NCI-H2081 treated with DMSO at 0.1 percent for 48 hours (cell line): ENCODE results near the gene TBCK.
A peak's percentile ranks its signal among the peaks of the same experiment; 100 is the strongest.
"Not testable (repeated sequence)": the region's sequence is repeated elsewhere in the genome, so short reads cannot be mapped to it uniquely, and the experiment has no call there.

Source experiments
- DNase-seq: peaks from one replicate; lab custom pipeline; 2025; lab: John Stamatoyannopoulos, UW

TBCK gene

GRCh38 chr4:106315968-106316772 lies at the start of gene TBCK, which contains the start of gene AIMP1:
Gene TBCK, minus strand, starts transcription at chr4:106316209. Its CDS starts 7,249 bp downstream, at chr4:106308960.
Gene AIMP1, plus strand, starts transcription at chr4:106316550. Its CDS starts 8,460 bp downstream, at chr4:106325010.
- DNase-seq = peak; percentile 36

DNA sequence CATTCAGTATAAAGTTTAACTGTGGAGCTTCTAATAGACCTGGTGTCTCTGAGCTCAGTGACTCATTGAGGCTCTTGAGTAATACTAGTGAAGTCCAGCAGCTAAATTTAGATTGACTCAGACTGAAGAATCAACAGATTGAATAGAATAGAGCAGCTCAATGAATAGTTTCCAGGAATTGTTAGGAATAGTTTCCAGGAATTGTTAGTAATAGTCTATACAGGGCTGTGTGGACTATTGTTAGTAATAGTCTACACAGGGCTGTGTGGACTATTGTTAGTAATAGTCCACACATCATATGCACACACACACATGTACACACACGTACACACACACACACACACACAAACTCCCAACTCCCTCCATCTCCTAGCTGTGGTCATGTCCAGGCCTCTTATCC lies 49.6 kb upstream of the TBCK start:
- DNase-seq = no peak

GRCh38 chr4:106364282-106364681 lies 48.3 kb upstream of the TBCK start:
- no peak for DNase-seq

GRCh38 chr4:106362086-106362825 lies 46.2 kb upstream of the TBCK start:
- DNase-seq = no peak

- DNase-seq = no peak
Measured at GRCh38 chr4:106358899-106359298, 42.9 kb upstream of the TBCK start.

DNA sequence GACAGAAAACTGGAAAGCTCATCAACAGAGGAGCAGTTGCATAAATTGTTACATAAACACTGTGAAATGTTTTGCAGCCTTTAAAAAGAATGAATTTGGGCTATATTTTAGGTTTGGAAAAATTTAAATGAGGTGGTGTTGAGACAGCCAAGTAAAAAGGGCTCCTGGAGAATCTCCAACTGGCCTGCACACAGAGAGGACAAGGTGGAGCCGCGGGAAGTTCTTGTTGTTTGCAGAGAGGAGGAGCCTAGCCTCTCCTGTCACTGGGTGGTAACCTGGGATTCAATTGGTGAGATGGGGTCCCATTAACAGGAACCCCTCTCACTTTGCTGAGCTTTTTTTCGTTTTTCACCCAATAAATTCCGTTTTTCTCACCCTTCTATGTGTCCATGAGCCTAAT lies 39.2 kb upstream of the TBCK start:
- DNase-seq = no peak

DNA sequence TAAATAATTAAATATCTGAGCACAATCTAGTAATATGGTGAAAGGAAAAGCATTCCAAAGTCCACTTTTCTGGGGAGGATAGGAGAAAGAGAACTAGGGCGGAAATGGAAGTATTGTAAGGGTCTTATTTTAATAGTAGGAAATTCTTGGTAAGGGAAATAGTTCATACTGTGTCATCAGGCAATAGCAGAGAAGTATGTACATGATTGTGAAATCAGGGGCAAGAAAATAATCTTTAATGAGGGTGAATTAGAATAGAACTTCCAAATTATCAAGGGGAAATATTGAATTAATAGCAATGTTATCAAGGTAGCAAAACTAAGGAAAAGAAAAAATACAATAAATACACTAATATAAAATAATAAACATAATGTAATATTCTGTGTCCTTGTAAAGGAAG lies 37.8 kb upstream of the TBCK start:
- no peak for DNase-seq

DNA sequence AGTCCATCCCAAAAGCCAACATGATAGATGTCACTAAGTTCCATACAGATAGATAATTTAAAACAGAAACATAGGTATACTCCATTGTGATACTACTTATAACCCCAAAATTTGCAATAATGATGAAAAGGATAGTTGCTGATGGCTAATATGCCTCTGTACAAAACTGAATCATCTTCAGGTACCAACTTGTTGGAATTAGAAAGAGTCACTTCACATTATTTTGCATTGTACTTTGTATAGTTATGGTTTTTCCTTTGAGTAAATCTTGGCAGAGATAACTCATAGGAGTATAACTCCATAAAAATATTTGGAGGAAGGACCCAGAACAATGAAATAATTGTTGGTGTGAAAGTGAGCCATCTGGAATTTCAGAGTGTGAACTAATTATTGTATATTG lies 35.0 kb upstream of the TBCK start:
- DNase-seq = no peak

DNA sequence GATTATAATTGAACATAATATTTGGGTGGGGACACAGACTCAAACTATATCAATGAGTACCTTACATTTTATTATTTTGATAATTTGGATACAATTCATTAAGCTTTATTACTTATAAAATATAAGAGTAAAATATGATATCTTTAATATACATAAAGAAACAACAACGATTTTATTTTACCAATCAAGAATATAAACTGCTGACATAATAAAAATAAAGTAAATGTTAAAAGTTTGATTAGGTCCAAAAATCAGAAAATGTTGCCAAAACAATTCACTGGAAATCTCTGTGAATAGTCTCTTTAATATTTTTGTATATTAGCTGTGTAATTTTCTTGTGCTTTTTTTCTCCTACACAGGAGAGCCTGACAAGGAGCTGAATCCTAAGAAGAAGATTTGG lies 31.2 kb upstream of the TBCK start:
- DNase-seq = no peak

- DNase-seq = no peak
Measured at GRCh38 chr4:106344647-106344970, 28.6 kb upstream of the TBCK start.

DNA sequence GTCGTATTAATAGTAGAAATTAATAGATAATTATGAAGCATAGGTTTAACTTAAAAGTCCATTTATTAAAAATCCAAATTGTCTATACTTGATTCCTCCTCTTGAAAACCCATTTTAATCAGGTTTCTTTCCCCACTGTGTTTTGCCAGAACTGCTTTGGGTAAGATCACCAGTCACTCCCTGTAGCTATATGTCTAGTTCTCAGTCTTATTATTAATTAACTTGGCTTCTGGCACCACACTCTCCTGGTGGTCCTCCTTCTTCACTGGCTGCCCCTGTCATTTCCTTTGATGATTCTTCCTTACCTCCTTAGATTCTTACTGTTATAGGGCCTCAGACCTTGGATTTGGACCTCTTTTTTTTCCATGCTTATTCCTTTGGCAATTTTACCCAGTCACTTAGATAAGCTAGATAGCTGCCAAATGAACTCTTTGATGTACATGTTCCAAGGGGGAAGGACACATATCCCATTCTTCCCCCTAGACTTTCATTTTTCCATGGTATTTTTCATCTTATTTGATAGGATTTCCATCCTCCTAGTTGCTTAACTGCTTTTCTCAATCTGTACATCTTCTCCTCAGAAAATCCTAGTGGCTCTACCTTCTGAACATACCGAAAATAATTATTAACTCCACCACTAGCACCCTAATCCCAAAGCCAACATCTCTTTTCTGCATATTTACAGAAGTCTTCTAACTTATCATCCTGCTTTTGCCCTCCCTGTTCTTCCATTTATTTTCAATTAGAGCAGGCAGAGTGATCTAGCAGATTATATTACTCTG lies 28.0 kb upstream of the TBCK start:
- no peak for DNase-seq

DNA sequence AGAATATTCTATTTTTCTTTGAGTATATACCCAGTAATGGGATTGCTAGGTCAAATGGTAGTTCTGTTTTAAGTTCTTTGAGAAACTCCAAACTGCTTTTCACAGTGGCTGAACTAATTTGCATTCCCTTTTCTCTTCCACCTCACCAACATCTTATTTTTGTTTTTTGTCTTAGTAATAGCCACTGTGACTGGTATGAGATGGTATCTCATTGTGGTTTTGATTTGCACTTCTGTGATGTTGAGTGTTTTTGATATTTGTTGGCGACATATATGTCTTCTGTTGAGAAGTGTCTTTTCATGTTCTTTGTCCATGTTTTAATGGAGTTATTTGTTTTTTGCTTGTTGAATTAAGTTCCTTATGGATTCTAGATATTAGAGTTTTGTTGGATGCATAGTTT lies 24.8 kb upstream of the TBCK start:
- no peak for DNase-seq

DNA sequence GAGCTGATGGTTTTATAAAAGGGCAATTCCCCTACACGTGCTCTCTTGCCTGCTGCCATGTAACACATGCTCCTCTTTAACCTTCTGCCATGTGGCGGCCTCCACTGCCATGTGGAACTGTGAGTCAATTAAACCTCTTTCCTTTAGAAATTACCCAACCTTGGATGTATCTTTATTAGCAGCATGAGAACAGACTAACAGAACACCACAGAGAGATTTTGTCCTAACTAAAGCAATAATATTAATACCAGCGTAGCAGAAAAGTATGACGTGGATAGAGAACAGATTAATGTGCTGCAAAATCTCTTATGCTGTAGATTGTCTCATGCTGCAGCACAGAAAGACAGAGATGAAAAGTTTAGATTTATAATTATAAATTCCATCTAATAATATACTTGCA lies 23.4 kb upstream of the TBCK start:
- DNase-seq = no peak

- no peak for DNase-seq
Measured at GRCh38 chr4:106338671-106339070, 22.7 kb upstream of the TBCK start.

DNA sequence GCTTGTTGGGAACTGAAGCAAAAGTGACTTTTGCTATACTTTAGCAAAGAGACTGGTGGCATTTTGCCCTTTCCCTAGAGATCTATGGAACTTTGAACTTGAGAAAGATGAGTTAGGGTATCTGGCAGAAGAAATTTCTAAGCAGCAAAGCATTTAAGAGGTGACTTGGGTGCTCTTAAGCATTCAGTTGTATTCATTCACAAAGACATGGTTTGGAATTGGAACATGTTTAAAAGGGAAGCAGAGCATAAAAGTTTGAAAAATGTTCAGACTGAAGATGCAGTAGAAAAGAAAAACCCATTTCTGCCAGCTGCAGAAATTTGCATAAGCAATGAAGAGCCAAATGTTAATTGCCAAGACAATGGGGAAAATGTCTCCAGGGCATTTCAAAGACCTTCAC lies 21.9 kb upstream of the TBCK start:
- no peak for DNase-seq

- DNase-seq = no peak
Measured at GRCh38 chr4:106336618-106337017, 20.6 kb upstream of the TBCK start.

DNA sequence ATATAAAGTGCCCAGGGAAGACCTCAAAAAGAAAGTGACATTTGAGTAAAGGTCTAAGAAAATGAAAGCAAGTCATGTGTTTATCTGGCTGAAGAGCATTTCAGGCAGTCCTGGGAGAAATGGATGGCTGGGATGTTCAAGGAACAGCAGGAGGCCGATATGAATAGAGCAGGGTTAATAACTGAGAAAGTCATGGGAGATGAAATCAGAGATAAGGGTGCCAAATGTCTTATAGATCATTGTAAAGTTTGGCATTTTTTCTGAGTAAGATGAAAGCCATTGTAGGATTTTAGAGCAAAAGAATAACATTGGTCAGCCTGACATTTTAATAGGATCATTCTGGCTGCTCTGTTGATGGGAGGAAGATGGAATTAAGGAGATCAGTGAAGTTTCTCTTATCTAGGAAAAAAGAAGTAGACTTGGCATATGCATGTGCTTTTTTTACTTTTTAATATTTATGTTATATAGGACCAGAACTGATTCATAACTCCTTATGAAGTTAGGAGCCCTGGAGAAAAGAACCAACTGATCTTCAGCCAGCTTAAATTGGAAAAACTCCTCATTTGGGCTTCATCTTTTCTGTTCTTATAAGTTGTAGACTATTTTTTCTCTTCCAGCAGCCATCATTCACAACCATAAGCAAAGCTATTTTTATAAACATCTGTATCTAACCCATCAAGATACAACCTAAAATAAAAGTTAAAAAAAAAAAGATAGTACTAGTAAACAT lies 18.9 kb upstream of the TBCK start:
- DNase-seq = no peak

DNA sequence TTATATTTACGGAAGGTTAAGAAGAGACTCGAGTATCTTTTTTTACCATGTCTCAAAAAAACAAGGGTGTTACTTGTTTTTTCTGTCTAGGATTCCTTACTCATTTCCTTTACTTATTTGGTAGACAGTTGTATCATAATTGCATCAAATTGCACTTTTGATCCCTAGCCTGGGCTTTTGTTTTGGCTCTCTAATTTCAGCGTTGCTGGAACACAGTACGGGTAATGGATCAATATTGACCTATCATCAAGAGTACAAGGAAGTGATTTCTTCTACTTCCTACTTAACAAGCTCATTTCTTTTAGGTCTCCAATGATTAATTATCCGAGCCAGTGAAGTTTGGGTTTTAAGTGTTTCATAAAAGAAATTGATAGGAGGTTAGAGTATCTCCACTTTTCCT lies 17.2 kb upstream of the TBCK start:
- no peak for DNase-seq

DNA sequence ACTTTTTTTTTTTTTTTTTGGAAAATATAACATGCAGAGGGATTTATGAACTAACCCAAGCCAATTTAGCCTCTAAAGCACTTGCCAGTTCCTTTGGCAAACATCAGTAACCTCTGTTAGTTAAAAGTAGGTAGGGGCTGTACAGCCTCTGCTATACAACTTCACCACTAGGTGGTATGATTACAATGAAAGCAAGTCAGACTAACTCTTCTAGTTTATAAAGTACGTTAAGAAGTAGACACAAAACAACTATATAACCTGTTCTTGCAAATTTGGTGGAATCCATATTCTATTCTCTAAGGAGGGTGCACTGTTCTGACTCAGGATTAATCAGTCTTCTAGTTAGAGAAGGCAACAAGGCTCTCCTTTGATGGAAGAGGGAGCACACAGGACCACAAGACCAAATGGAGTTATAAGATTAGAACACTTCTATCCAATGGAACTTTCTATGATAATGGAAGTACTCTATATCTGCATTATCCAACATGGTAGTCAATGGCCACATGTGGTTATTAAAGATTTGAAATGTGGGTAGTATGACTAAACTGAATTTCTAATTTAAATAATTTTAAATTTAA lies 13.1 kb upstream of the TBCK start:
- DNase-seq = no peak

DNA sequence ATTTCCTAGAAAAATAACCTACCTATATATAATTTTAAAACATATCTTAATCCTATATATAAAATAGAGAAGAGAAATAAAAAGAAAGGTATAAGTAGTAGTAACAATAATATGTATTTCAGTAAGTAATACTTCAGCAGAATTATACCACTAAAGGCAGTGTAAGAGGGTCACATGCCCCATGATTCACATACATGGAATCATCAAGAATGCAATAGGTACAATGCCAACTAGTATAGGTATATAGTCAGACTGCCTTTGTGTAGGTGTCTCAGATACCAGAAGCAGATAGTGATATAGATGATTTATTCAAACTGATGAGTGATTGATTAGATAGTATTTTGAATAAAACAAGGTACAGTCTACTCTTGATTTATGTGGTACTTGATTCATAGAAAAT lies 9.8 kb upstream of the TBCK start:
- no peak for DNase-seq

DNA sequence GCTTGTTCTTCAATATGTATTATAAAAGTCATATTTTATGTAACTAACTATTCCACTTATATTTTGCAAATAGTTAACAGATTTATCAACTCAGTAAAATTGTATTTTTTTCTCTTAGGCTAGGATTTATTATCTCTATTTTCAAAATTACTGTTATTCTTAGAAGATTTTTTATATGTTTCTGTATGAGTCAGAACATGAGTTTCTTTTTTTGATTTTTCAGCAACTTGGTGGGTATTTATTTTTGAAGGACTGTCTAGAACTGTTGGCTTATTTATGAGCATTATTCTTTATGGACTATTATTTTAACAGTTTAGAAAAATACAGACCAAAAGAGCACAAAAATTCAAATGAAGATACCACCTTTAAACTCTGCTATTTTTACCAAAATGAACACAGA lies 7.1 kb upstream of the TBCK start:
- no peak for DNase-seq

GRCh38 chr4:106321814-106322213 lies 5.8 kb upstream of the TBCK start:
- DNase-seq = not testable (repeated sequence)
